Measurements from ENCODE around the gene TUBB2B. TPM values are rescaled to one million over a fixed set of nuclear protein-coding genes. Genes with fewer than 3 reads are reported as not detected.

The TUBB2B gene
- total and polyA plus RNA-seq, 9 of the 15 experiments (the other 6 are each of a cell fraction or from before 2014, with no cell fraction given), result 0.11 to 9.7 (median 4.6) TPM

GRCh38 chr6:3208098-3208774 lies 19.2 kb downstream of the TUBB2B start (continued):
- TF ChIP-seq RCOR1 (IDR thresholded peaks at IDR 0.05; ENCODE audit: borderline replicate concordance in 1 of 2, low read depth in 2 of 2, low read length in 2 of 2), result peak in 1 of 2 experiments; percentile 56; a peak in 1 of 4 replicates
- no peak for TF ChIP-seq CCNT2 (IDR thresholded peaks at IDR 0.05; ENCODE audit: borderline replicate concordance, extremely low read depth, insufficient read length, low read depth, low read length)
- no peak for TF ChIP-seq EP400 (IDR thresholded peaks at IDR 0.05)
- TF ChIP-seq VEZF1 (CRISPR knock-in tag; IDR thresholded peaks at IDR 0.05), result no peak
- TF ChIP-seq HDAC8 (tag; IDR thresholded peaks at IDR 0.05), result no peak
- TF ChIP-seq ARID3B (CRISPR knock-in tag; IDR thresholded peaks at IDR 0.05; ENCODE audit: borderline replicate concordance), result no peak
- no peak for TF ChIP-seq COPS2 (conservative IDR thresholded peaks at IDR 0.05)
- no peak for TF ChIP-seq NFXL1 (CRISPR knock-in tag; IDR thresholded peaks at IDR 0.05)
- no peak for TF ChIP-seq KDM2B (CRISPR knock-in tag; IDR thresholded peaks at IDR 0.05)
- TF ChIP-seq ZFX (CRISPR knock-in tag; IDR thresholded peaks at IDR 0.05), result no peak
- no peak for TF ChIP-seq PTRF (tag; IDR thresholded peaks at IDR 0.05)
- no peak for TF ChIP-seq ZBED1 (IDR thresholded peaks at IDR 0.05)
- no peak for TF ChIP-seq TRIM28 (IDR thresholded peaks at IDR 0.05)
- no peak for TF ChIP-seq ZNF280B (CRISPR knock-in tag; IDR thresholded peaks at IDR 0.05)
- TF ChIP-seq MTA1 (IDR thresholded peaks at IDR 0.05; ENCODE audit: borderline replicate concordance), result peak; percentile 50; the same call in 1 of the 2 replicates
- TF ChIP-seq TSHZ1 (CRISPR knock-in tag; IDR thresholded peaks at IDR 0.05), result no peak
- peak; percentile 41; the same call in 1 of the 2 replicates for TF ChIP-seq DPF2 (IDR thresholded peaks at IDR 0.05)
- peak; percentile 42; the same call in 1 of the 2 replicates for TF ChIP-seq SMARCE1 (IDR thresholded peaks at IDR 0.05)
- no peak for TF ChIP-seq PPARD (CRISPR knock-in tag; IDR thresholded peaks at IDR 0.05)
- no peak for TF ChIP-seq HNRNPK (IDR thresholded peaks at IDR 0.05; ENCODE audit: low read depth, low read length, poor library complexity, severe bottlenecking)
